A673 (cell line): Measurements from ENCODE around the gene SPRED2. TPM values are rescaled to one million over a fixed set of nuclear protein-coding genes. Genes with fewer than 3 reads are reported as not detected.

Experiments used
- BruUV-seq: library from RNA; stranded (reverse); fragments of 400-500 nt; replicated peaks from 2 replicates; lab custom pipeline; 2021; lab: Mats Ljungman, UMichigan
- CTCF ChIA-PET: fragments of 300-600 bp; sonication (Branson Sonifier 250); formaldehyde crosslinking; loops from one replicate; lab custom pipeline; 2022; ENCODE audit warnings: antibody characterized with exemption; lab: Charles Lee
- POLR2A ChIA-PET: fragments of 300-600 bp; sonication (Branson Sonifier 250); formaldehyde crosslinking; loops from one replicate; lab custom pipeline; 2022; ENCODE audit warnings: antibody characterized with exemption; ENCODE audit not compliant: low non-redundant PET; lab: Charles Lee
- DNase-seq: peaks from one replicate; pipeline ENCODE4 v3.0.0-alpha.2; 2015; ENCODE audit warnings: low spot score
- H3K27ac ChIP-seq: fragments of 200-600 bp; sonication (generic); 2 replicates; pipeline ENCODE4 v1.5.1; 2016; ENCODE audit warnings: mixed run types, low read depth, mild to moderate bottlenecking, mixed read lengths, antibody characterized with exemption, low read length; ENCODE audit not compliant: poor library complexity, severe bottlenecking
- H3K27me3 ChIP-seq: fragments of 200-600 bp; sonication (generic); replicated peaks from 2 replicates; pipeline ENCODE4 v1.6.1; 2017; ENCODE audit warnings: mixed run types, low read depth, mild to moderate bottlenecking, mixed read lengths, antibody characterized with exemption, low read length; ENCODE audit not compliant: insufficient read depth, poor library complexity
- H3K36me3 ChIP-seq: fragments of 200-600 bp; sonication (generic); 2 replicates; pipeline ENCODE4 v1.6.1; 2016; ENCODE audit warnings: mixed run types, mild to moderate bottlenecking, mixed read lengths, antibody characterized with exemption, low read length; ENCODE audit not compliant: insufficient read depth, poor library complexity, severe bottlenecking
- H3K4me1 ChIP-seq: fragments of 200-600 bp; sonication (generic); 2 replicates; pipeline ENCODE4 v1.6.1; 2017; ENCODE audit warnings: mixed run types, mild to moderate bottlenecking, mixed read lengths, antibody characterized with exemption, low read length; ENCODE audit not compliant: insufficient read depth, poor library complexity, severe bottlenecking
- H3K4me3 ChIP-seq: fragments of 200-600 bp; sonication (generic); 2 replicates; pipeline ENCODE4 v1.5.1; 2016; ENCODE audit warnings: low read depth, mixed run types, mild to moderate bottlenecking, mixed read lengths, low read length; ENCODE audit not compliant: poor library complexity, severe bottlenecking
- H3K9me3 ChIP-seq: fragments of 200-600 bp; sonication (generic); 2 replicates; pipeline ENCODE4 v1.6.1; 2016; ENCODE audit warnings: mixed run types, low read depth, mild to moderate bottlenecking, mixed read lengths, antibody characterized with exemption, low read length; ENCODE audit not compliant: poor library complexity, severe bottlenecking
- CTCF ChIP-seq: fragments of 300-800, 200-600 bp; sonication (generic); conservative IDR thresholded peaks from 2 replicates; pipeline ENCODE4 v1.5.1; 2017; ENCODE audit warnings: low read depth, mild to moderate bottlenecking, antibody characterized with exemption, low read length, moderate library complexity, mixed read lengths
- EZH2 ChIP-seq: fragments of 200-600 bp; sonication (generic); IDR thresholded peaks from 2 replicates; pipeline ENCODE4 v1.6.1; 2017; ENCODE audit warnings: borderline replicate concordance, low read depth, mild to moderate bottlenecking, mixed read lengths, antibody characterized with exemption, low read length; ENCODE audit not compliant: poor library complexity, severe bottlenecking
- intact Hi-C: fragments of 100-400 bp; cut with micrococcal nuclease; formaldehyde crosslinking; loops from one replicate; pipeline ENCODE4 v1.10.0; 2022; ENCODE audit not compliant: unreplicated experiment
- total RNA-seq: library from RNA; stranded (reverse); gene quantifications from 2 replicates; pipeline ENCODE4 v1.2.3, GENCODE V29; 2021

Gene SPRED2
- total RNA-seq, 1 experiment from 2014 or later: 79.4 TPM

- POLR2A ChIA-PET: interaction anchor here (0.5 kb wide), 1 partner anchor 14 kb away, joined by 3 read pairs; no protein-coding TSS in a partner anchor
- DNase-seq: peak; percentile 51
- TF ChIP-seq CTCF (no peak), EZH2 (no peak)
- Histone ChIP-seq H3K9me3 (no peaks in the 10 kb centered on the region), H3K27ac (no peak overlapping the region), H3K4me1 (peaks cover 29% of the 10 kb centered on the region), H3K36me3 (no peaks in the 10 kb centered on the region), H3K27me3 (no peaks in the 10 kb centered on the region), H3K4me3 (no peak overlapping the region)
- CTCF ChIA-PET: interaction anchor here (0.6 kb wide), 1 partner anchor 8 kb away, joined by 3 read pairs; no protein-coding TSS in a partner anchor
- BruUV-seq: no TSS peak
- intact Hi-C loops: no loop called here
Observed at GRCh38 chr2:65407240-65407639, 25.2 kb downstream of the SPRED2 start.

GRCh38 chr2:65404988-65405697, 27.3 kb downstream of the SPRED2 start:
- H3K4me1 ChIP-seq: peaks cover 29% of the 10 kb centered on the region
- CTCF ChIA-PET: no interaction called here

GRCh38 chr2:65403529-65403915, 28.9 kb downstream of the SPRED2 start:
- CTCF ChIA-PET: no interaction called here
- no peak overlapping the region for H3K4me3 ChIP-seq
- intact Hi-C loops: no loop called here

More at GRCh38 chr2:65404988-65405697, 27.3 kb downstream of the SPRED2 start:
- DNase-seq: no peak
- Histone ChIP-seq H3K27me3 (no peaks in the 10 kb centered on the region), H3K9me3 (no peaks in the 10 kb centered on the region), H3K27ac (no peak overlapping the region), H3K36me3 (no peaks in the 10 kb centered on the region), H3K4me3 (no peak overlapping the region)
- TF ChIP-seq EZH2 (no peak), CTCF (no peak)
- POLR2A ChIA-PET: interaction anchor here (0.5 kb wide), 1 partner anchor 275 kb away, joined by 3 read pairs; the partner anchor contains the start of gene RAB1A
- intact Hi-C loops: no loop called here
- BruUV-seq: no TSS peak

More at GRCh38 chr2:65403529-65403915, 28.9 kb downstream of the SPRED2 start:
- TF ChIP-seq EZH2: no peak
- TF ChIP-seq CTCF: no peak
- POLR2A ChIA-PET: no interaction called here
- Histone ChIP-seq H3K27ac (no peak overlapping the region), H3K4me1 (peaks cover 27% of the 10 kb centered on the region), H3K9me3 (no peaks in the 10 kb centered on the region), H3K36me3 (no peaks in the 10 kb centered on the region), H3K27me3 (no peaks in the 10 kb centered on the region)
- no peak for DNase-seq
- no TSS peak for BruUV-seq
